Testis (tissue), 2 donors: ENCODE data around the gene CLEC3A.

ENCODE experiments used
- CTCF ChIP-seq, 3 experiments: fragments of 450-650 bp in 2 of 3; fragments of 200-600 bp in 1 of 3; sonication (generic) in 1 of 3; IDR thresholded peaks; one replicate each; pipeline ENCODE4 v1.5.1; 2016 to 2019; ENCODE audit warnings: antibody characterized with exemption in 3 of 3, mild to moderate bottlenecking in 2 of 3, moderate library complexity in 1 of 3
- POLR2A ChIP-seq: fragments of 450-650 bp; IDR thresholded peaks from one replicate; pipeline ENCODE4 v1.6.1; 2017; ENCODE audit warnings: antibody characterized with exemption, mild to moderate bottlenecking, moderate library complexity

DNA sequence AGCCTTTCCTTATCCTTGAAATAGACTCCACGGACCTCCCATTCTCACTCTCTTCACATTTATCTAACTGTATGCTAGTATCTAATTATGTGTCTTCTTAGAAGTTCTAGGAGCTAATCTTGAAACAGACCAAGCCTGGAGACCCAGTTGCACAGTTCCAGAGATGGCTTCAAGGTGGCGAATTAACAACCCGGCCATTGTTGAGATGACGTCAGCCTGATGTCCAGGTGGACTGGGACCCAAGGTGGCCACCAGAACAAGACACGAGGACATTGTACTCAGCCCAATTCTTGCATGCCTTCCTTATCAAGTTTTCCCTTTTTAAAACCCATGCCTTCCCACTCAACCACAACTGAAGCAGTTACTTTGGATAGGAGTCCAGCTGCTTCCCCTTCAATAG is 47.6 kb downstream of the CLEC3A start:
- TF ChIP-seq POLR2A = no peak
- TF ChIP-seq CTCF (IDR thresholded peaks at IDR 0.05) = no peak
